T-helper 1 cell treated with Interleukin-12 subunit alpha and Interleukin-12 subunit beta and Interleukin-4 antibody, amounts not matched to agents 30 μg/mL and 1 μg/mL, for 36 hours (primary cell): ENCODE results near the gene GPX4.
A peak's percentile ranks its signal among the peaks of the same experiment; 100 is the strongest.

Source experiments
- H3K27ac Mint-ChIP-seq: one replicate; pipeline ENCODE4 v1.8.0; 2021; ENCODE audit warnings: mild to moderate bottlenecking, mixed read lengths
- H3K27me3 Mint-ChIP-seq: one replicate; pipeline ENCODE4 v1.8.0; 2021; ENCODE audit warnings: low read depth, mixed read lengths
- H3K36me3 Mint-ChIP-seq: one replicate; pipeline ENCODE4 v1.8.0; 2021; ENCODE audit warnings: low read depth, mixed read lengths
- H3K4me1 Mint-ChIP-seq: one replicate; pipeline ENCODE4 v1.8.0; 2021; ENCODE audit warnings: low read depth, mixed read lengths
- H3K4me3 Mint-ChIP-seq: one replicate; pipeline ENCODE4 v1.8.0; 2021; ENCODE audit warnings: mild to moderate bottlenecking, moderate library complexity, mixed read lengths
- H3K9me3 Mint-ChIP-seq: one replicate; pipeline ENCODE4 v1.8.0; 2021; ENCODE audit warnings: mixed read lengths

Gene GPX4

GRCh38 chr19:1074544-1075283, 29.1 kb upstream of the GPX4 start:
- Mint-ChIP-seq H3K4me3 (peak overlapping the region; percentile 73), H3K36me3 (peaks cover 48% of the 10 kb centered on the region), H3K27me3 (no peaks in the 10 kb centered on the region), H3K9me3 (no peaks in the 10 kb centered on the region), H3K4me1 (peaks cover 38% of the 10 kb centered on the region), H3K27ac (peak overlapping the region; percentile 94)

DNA sequence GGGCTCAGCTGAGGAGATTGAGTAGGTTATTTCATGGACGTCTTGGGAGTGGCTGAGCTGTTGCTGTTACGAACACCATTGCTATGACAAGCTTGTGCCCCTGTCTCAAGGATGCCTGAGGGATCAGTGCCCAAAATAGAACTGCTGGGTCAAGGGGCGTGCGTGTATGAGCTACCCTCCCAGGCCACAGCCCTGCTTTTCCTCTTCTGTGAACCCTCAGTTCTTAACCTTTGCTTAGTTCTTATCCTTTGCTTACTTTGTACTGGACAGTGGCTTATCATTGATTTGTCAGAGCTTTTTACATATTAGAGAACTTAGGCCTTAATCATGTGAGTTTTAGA, 27.8 kb upstream of the GPX4 start:
- Mint-ChIP-seq H3K36me3 (peaks cover 56% of the 10 kb centered on the region), H3K4me3 (peak overlapping the region; percentile 73), H3K27ac (peak overlapping the region; percentile 94), H3K27me3 (no peaks in the 10 kb centered on the region), H3K4me1 (peaks cover 42% of the 10 kb centered on the region), H3K9me3 (no peaks in the 10 kb centered on the region)

DNA sequence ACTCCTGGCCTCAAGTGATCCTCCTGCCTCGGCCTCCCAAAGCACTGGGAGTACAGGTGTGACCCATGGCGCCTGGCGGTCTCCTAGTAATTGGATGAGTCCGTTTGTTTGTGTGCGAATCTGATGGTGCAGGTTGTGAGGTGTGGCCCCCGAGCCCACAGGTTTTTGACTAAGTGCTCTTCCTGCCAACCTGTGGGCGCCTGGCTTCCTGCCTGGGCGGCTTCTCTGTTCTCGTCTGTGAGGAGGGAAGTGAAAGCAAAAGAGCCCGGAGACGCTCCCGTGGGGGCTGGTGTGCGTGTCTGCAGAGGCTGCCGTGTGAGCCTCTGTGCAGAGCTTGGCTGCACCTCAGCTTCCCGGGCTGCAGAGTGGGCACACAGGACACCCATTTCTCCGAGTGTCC, 26.8 kb upstream of the GPX4 start:
- Mint-ChIP-seq H3K36me3 (peaks cover 54% of the 10 kb centered on the region), H3K27ac (peak overlapping the region; percentile 94)

DNA sequence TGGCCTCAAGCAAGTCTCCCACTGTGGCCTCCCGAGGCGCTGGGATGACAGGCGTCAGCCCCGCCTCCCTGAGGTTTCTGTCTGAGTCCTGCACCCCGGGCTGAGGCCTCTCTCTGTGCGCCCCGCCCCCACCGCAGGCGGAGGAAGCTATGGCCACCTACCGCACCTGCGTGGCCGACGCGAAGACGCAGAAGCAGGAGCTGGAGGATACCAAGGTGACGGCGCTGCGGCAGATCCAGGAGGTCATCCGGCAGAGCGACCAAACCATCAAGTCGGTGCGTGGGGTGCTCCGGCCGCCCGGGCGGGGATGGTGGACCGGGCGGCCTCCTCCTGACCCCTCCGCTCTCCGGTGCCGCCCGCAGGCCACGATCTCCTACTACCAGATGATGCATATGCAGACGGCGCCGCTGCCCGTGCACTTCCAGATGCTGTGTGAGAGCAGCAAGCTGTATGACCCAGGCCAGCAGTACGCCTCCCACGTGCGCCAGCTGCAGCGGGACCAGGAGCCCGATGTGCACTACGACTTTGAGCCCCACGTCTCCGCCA, 24.2 kb upstream of the GPX4 start:
- Mint-ChIP-seq H3K36me3 (peaks cover 44% of the 10 kb centered on the region), H3K4me3 (peak overlapping the region; percentile 85), H3K4me1 (peaks cover 25% of the 10 kb centered on the region), H3K27me3 (no peaks in the 10 kb centered on the region), H3K9me3 (no peaks in the 10 kb centered on the region), H3K27ac (peak overlapping the region; percentile 83)

More for the DNA sequence above, 26.8 kb upstream of the GPX4 start:
- Mint-ChIP-seq H3K4me3 (peak overlapping the region; percentile 85), H3K27me3 (no peaks in the 10 kb centered on the region), H3K4me1 (peaks cover 38% of the 10 kb centered on the region), H3K9me3 (no peaks in the 10 kb centered on the region)

DNA sequence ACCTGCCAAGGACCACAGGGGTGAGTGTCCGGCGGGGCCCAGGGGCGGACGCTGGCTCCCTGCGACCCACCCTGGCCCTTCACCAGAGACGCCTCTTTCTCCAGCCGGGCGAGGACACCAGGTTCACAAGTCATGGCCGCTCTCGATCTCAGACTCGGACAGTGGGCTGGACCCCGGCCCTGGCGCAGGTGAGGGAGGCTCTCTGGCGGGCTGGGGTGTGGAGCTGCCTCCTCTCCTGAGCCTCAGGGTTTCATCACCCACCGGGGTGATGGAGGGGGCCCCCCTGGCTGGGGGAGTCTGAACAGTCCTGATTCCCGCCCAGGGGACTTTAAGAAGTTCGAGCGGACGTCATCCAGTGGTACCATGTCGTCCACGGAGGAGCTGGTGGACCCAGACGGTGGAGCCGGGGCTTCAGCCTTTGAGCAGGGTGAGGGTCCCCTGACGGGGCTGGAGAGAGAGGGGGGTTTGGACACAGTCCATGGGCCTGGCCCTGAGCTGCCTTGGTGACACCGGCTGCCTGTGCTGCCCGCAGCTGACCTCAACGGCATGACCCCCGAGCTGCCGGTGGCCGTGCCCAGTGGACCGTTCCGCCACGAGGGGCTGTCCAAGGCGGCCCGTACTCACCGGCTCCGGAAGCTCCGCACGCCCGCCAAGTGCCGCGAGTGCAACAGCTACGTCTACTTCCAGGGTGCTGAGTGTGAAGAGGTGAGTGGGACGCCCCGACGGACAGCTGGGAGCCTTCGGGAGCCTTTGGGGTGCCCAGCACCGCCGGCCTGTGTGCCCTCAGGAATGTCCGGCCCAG, 23.2 kb upstream of the GPX4 start:
- Mint-ChIP-seq H3K27ac (peak overlapping the region; percentile 72), H3K36me3 (peaks cover 49% of the 10 kb centered on the region), H3K4me3 (no peak overlapping the region), H3K9me3 (no peaks in the 10 kb centered on the region), H3K4me1 (peaks cover 29% of the 10 kb centered on the region), H3K27me3 (no peaks in the 10 kb centered on the region)

DNA sequence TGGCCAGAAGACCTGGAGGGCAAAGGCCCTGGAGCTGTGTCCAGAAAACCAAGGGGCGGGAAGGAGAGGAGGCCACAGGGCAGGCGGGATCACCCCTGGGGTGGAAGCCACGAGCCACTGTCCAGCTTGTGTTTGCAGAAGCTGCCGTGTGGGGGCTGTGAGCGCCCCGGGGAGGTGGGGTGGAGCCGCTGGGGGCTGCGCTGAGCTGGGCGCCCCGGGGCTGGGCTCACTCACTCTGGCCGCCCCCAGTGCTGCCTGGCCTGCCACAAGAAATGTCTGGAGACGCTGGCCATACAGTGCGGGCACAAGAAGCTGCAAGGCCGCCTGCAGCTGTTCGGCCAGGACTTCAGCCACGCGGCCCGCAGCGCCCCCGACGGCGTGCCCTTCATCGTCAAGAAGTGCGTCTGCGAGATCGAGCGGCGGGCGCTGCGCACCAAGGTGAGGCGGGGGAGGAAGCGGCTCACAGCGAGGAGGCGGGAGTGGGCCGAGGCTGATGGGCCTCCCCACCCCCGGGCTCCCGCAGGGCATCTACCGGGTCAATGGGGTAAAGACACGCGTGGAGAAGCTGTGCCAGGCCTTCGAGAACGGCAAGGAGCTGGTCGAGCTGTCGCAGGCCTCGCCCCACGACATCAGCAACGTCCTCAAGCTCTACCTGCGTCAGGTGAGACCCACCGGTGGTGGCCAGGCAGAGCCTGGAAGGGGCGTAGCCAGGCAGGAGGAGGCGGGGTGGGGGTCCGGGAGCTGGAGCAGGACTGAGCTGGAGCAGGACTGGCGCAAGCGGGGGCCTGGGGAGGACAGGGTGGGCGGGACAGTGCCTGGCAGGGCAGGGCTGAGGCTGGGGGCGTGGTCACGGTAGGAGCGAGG, 22.3 kb upstream of the GPX4 start:
- Mint-ChIP-seq H3K27ac (peak overlapping the region; percentile 73), H3K9me3 (no peaks in the 10 kb centered on the region), H3K4me3 (no peak overlapping the region), H3K4me1 (peaks cover 23% of the 10 kb centered on the region), H3K36me3 (peaks cover 43% of the 10 kb centered on the region), H3K27me3 (no peaks in the 10 kb centered on the region)

GRCh38 chr19:1082165-1082927, 21.4 kb upstream of the GPX4 start:
- H3K9me3 Mint-ChIP-seq = no peaks in the 10 kb centered on the region
- peaks cover 20% of the 10 kb centered on the region for H3K4me1 Mint-ChIP-seq
- H3K36me3 Mint-ChIP-seq = peaks cover 38% of the 10 kb centered on the region
- peak overlapping the region; percentile 73 for H3K27ac Mint-ChIP-seq
- H3K4me3 Mint-ChIP-seq = no peak overlapping the region
- no peaks in the 10 kb centered on the region for H3K27me3 Mint-ChIP-seq

DNA sequence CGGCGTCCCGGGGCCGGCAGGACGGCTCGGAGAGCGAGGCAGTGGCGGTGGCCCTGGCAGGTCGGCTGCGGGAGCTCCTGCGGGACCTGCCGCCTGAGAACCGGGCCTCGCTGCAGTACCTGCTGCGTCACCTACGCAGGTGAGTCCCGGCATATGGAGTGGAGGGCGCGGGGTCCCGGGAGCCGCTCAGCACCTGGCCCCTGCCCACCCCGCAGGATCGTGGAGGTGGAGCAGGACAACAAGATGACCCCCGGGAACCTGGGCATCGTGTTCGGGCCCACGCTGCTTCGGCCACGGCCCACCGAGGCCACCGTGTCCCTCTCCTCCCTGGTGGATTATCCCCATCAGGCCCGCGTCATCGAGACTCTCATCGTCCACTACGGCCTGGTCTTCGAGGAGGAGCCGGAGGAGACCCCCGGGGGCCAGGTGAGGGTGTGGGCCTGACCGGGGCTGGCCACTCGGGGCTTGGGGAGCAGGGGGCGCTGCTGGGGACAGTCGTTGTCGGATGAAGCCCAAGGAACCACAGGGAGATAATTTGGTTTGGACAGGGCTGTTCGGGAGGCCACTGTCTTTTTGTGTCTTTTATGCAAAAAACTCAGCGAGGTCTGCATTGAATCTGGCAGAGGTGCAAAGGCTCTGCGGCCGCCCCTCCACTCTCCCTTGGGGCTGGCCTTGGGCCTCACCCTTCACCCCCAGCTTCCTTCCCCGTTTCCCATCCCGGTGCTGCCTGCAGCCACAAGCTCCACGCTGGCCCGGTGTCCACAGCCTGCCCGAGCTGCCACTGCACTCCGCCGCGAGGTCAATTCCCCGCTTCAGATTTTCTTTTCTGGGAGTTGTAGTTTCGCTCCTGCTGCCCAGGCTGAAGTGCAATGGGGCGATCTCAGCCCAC, 20.6 kb upstream of the GPX4 start:
- H3K4me1 Mint-ChIP-seq = peaks cover 25% of the 10 kb centered on the region
- H3K9me3 Mint-ChIP-seq = no peaks in the 10 kb centered on the region
- H3K36me3 Mint-ChIP-seq = peaks cover 36% of the 10 kb centered on the region
- H3K27me3 Mint-ChIP-seq = no peaks in the 10 kb centered on the region
- H3K4me3 Mint-ChIP-seq = no peak overlapping the region
- no peak overlapping the region for H3K27ac Mint-ChIP-seq

GRCh38 chr19:1084024-1084868, 19.5 kb upstream of the GPX4 start:
- no peaks in the 10 kb centered on the region for H3K9me3 Mint-ChIP-seq
- H3K36me3 Mint-ChIP-seq = peaks cover 36% of the 10 kb centered on the region
- peak overlapping the region; percentile 77 for H3K27ac Mint-ChIP-seq
- no peak overlapping the region for H3K4me3 Mint-ChIP-seq
- H3K4me1 Mint-ChIP-seq = peaks cover 27% of the 10 kb centered on the region
- no peaks in the 10 kb centered on the region for H3K27me3 Mint-ChIP-seq

GRCh38 chr19:1085053-1085658, 18.6 kb upstream of the GPX4 start:
- Mint-ChIP-seq H3K9me3 (no peaks in the 10 kb centered on the region), H3K4me1 (peaks cover 22% of the 10 kb centered on the region), H3K27me3 (no peaks in the 10 kb centered on the region), H3K4me3 (peak overlapping the region; percentile 14), H3K36me3 (peaks cover 30% of the 10 kb centered on the region), H3K27ac (peak overlapping the region; percentile 77)

- peaks cover 22% of the 10 kb centered on the region for H3K4me1 Mint-ChIP-seq
- H3K27me3 Mint-ChIP-seq = no peaks in the 10 kb centered on the region
- H3K9me3 Mint-ChIP-seq = no peaks in the 10 kb centered on the region
- peak overlapping the region; percentile 77 for H3K27ac Mint-ChIP-seq
- peaks cover 26% of the 10 kb centered on the region for H3K36me3 Mint-ChIP-seq
- H3K4me3 Mint-ChIP-seq = no peak overlapping the region
These were observed 17.9 kb upstream of the GPX4 start for GRCh38 chr19:1085676-1086442.
